Esophagus muscularis mucosa (tissue), 4 donors: ENCODE data around the gene PTPRU. TPM values are rescaled to one million over a fixed set of nuclear protein-coding genes. Genes with fewer than 3 reads are reported as not detected.

Source experiments
- DNase-seq: peaks from one replicate; pipeline ENCODE4 v3.0.0-alpha.2; 2017; ENCODE audit errors: extremely low spot score
- H3K27ac ChIP-seq, 4 donors: fragments of 200-600 bp; sonication (generic); replicated peaks in 1 of 4; 1 replicate in 3 of 4; 2 replicates in 1 of 4; pipeline ENCODE4 v1.5.1; 2016 to 2019; ENCODE audit warnings: mild to moderate bottlenecking in 1 of 4
- H3K27me3 ChIP-seq, 4 donors: fragments of 200-600 bp; sonication (generic); one replicate each; pipeline versions ENCODE4 v1.5.1 to v1.6.0; 2016 to 2019
- H3K36me3 ChIP-seq, 4 donors: fragments of 200-600 bp; sonication (generic); one replicate each; pipeline ENCODE4 v1.5.1; 2016 to 2019
- H3K4me1 ChIP-seq, 4 donors: fragments of 200-600 bp; sonication (generic); one replicate each; pipeline ENCODE4 v1.5.1; 2016 to 2019
- H3K4me3 ChIP-seq, 4 donors: fragments of 200-600 bp; sonication (generic); 1 replicate in 2 of 4; 2 replicates in 2 of 4; pipeline ENCODE4 v1.5.1; 2016 to 2019; ENCODE audit warnings: mild to moderate bottlenecking in 4 of 4, moderate library complexity in 1 of 4
- H3K9me3 ChIP-seq, 4 donors: fragments of 200-600 bp; sonication (generic); 1 replicate in 3 of 4; 2 replicates in 1 of 4; pipeline ENCODE4 v1.5.1; 2016 to 2019
- EP300 ChIP-seq: sonication (generic); formaldehyde crosslinking; IDR thresholded peaks from one replicate; pipeline ENCODE4 v1.6.1; 2017; ENCODE audit warnings: antibody characterized with exemption
- POLR2A ChIP-seq: fragments of 450-650 bp; IDR thresholded peaks from one replicate; pipeline ENCODE4 v1.6.1; 2017; ENCODE audit warnings: antibody characterized with exemption, moderate library complexity, mild to moderate bottlenecking, low read depth
- POLR2AphosphoS5 ChIP-seq, 2 donors: sonication (generic); formaldehyde crosslinking; IDR thresholded peaks; one replicate each; pipeline ENCODE4 v1.6.1; 2017; ENCODE audit warnings: antibody characterized with exemption in 2 of 2
- WGBS: methylation state at CpG from one replicate; pipeline ENCODE4 v1.1.5; 2018; 5-methylcytosine and 5-hydroxymethylcytosine counted together
- intact Hi-C: fragments of 100-400 bp; cut with DNase I; formaldehyde crosslinking; loops from one replicate; pipeline ENCODE4 v1.15.1; 2023
- total RNA-seq, 4 donors: library from RNA; depleted of rRNA; stranded (reverse); fragments of >200 nt; gene quantifications; one replicate each; pipeline versions ENCODE4 v1.1.0 to v1.2.1, GENCODE V29; 2016
- TF ChIP-seq, protein P1 (sequence below), 3 experiments: fragments of 200-600 bp in 2 of 3; fragments of 450-650 bp in 1 of 3; sonication (generic) in 2 of 3; IDR thresholded peaks; one replicate each; pipeline ENCODE4 v1.5.1; 2017 to 2019; ENCODE audit warnings: antibody characterized with exemption in 3 of 3, mild to moderate bottlenecking in 2 of 3, moderate library complexity in 1 of 3

The PTPRU gene
- 10 to 100 TPM; 19.5 to 32.7 (median 27.5) TPM for total RNA-seq

DNA sequence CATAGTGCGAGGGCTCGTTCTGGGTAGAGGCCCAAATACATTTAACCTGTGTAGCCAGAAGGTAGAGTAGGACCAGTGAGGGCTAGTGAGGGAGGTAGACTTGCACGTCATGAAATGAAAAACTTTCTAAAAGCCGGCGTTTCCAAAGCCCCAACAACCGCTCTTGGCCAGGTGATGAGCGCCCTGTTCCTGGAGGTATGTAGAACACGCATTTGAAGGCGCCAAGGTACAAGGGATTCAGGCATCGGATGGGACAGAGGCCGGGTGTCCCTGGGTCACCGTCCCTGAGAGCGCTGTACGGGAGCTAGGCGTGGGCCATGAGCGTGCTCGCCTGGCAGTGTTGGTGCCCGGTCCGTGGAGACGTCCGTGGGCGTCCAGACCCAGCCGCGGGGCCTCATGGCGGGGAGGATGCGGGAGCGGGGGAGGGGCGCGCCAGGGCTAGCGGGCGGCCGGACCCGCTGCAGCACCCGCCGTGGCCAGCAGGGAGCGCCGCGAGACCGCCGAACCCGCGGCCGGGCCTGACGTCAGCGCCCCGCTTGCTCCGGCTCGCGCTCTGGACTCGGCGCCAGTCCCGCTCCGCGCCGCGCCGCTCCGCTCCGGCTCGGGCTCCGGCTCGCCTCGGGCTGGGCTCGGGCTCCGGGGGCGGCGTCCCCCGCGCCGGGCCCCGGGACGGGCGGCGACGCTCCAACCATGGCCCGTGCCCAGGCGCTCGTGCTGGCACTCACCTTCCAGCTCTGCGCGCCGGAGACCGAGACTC is at the start of gene PTPRU:
Gene PTPRU, plus strand, starts transcription at position 568 of the 757 bp plus-strand sequence. Its CDS starts 123 bp downstream, at position 691.
- peak within 1 kb of the TSS; percentile 64 to 77 (median 74) for H3K27ac ChIP-seq
- no peak for TF ChIP-seq EP300
- TF ChIP-seq, protein P1, sequence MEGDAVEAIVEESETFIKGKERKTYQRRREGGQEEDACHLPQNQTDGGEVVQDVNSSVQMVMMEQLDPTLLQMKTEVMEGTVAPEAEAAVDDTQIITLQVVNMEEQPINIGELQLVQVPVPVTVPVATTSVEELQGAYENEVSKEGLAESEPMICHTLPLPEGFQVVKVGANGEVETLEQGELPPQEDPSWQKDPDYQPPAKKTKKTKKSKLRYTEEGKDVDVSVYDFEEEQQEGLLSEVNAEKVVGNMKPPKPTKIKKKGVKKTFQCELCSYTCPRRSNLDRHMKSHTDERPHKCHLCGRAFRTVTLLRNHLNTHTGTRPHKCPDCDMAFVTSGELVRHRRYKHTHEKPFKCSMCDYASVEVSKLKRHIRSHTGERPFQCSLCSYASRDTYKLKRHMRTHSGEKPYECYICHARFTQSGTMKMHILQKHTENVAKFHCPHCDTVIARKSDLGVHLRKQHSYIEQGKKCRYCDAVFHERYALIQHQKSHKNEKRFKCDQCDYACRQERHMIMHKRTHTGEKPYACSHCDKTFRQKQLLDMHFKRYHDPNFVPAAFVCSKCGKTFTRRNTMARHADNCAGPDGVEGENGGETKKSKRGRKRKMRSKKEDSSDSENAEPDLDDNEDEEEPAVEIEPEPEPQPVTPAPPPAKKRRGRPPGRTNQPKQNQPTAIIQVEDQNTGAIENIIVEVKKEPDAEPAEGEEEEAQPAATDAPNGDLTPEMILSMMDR (IDR thresholded peaks at IDR 0.05), result peak; percentile 88 to 97 (median 94)
- WGBS, result 38% methylated on average over 12 of the region's 82 CpGs
- no peaks in the 10 kb centered on the region for H3K9me3 ChIP-seq
- peak within 1 kb of the TSS; percentile 54 to 92 (median 70) for H3K4me3 ChIP-seq
- no peak for DNase-seq
- H3K4me1 ChIP-seq, result peaks cover 6 to 33% (median 30%) of the 10 kb centered on the region in 4 donors
- intact Hi-C loops, result loop anchor here (2.0 to 10.0 kb wide), 7 partner anchors 556 to 1549 kb away; no protein-coding TSS in a partner anchor
- no peaks in the 10 kb centered on the region for H3K36me3 ChIP-seq
- H3K27me3 ChIP-seq, result peaks cover 0 to 16% (median 0%) of the 10 kb centered on the region in 4 donors

- intact Hi-C loops, result loop anchor here (10.0 kb wide), 1 partner anchor 542 kb away; the partner anchor contains the start of genes RNU11 and TAF12
- Histone ChIP-seq H3K36me3 (no peaks in the 10 kb centered on the region), H3K27ac (no peak overlapping the region), H3K9me3 (no peaks in the 10 kb centered on the region), H3K27me3 (no peaks in the 10 kb centered on the region), H3K4me1 (peaks cover 5 to 8% (median 7%) of the 10 kb centered on the region in 4 donors), H3K4me3 (no peak overlapping the region)
- TF ChIP-seq POLR2AphosphoS5 (IDR thresholded peaks at IDR 0.05), result no peak
- no peak for TF ChIP-seq EP300
- TF ChIP-seq, protein P1 (IDR thresholded peaks at IDR 0.05), result no peak
- TF ChIP-seq POLR2A, result no peak
- DNase-seq, result no peak
- 77% methylated on average over 1 of the region's 1 CpG for WGBS
These were observed 49.6 kb upstream of the PTPRU start for GRCh38 chr1:29186707-29187106.

- no peaks in the 10 kb centered on the region for H3K9me3 ChIP-seq
- H3K27ac ChIP-seq, result no peak overlapping the region
- H3K4me1 ChIP-seq, result no peaks in the 10 kb centered on the region
- H3K36me3 ChIP-seq, result peaks cover 7 to 38% (median 32%) of the 10 kb centered on the region in 4 donors
- 89% methylated on average over 6 of the region's 6 CpGs for WGBS
- H3K4me3 ChIP-seq, result no peak overlapping the region
- intact Hi-C loops, result no loop called here
- TF ChIP-seq POLR2A (no peak), POLR2AphosphoS5 (IDR thresholded peaks at IDR 0.05) (no peak), EP300 (no peak)
- TF ChIP-seq, protein P1 (IDR thresholded peaks at IDR 0.05), result no peak
- no peak for DNase-seq
- no peaks in the 10 kb centered on the region for H3K27me3 ChIP-seq
These were observed 45.6 kb upstream of the PTPRU start for GRCh38 chr1:29190718-29191117.

- no peak for TF ChIP-seq EP300
- TF ChIP-seq, protein P1 (IDR thresholded peaks at IDR 0.05), result no peak
- no peak for DNase-seq
- WGBS, result 100% methylated on average over 4 of the region's 8 CpGs
- Histone ChIP-seq H3K4me1 (no peaks in the 10 kb centered on the region), H3K36me3 (peaks cover 7 to 70% (median 56%) of the 10 kb centered on the region in 4 donors), H3K9me3 (no peaks in the 10 kb centered on the region), H3K27ac (no peak overlapping the region), H3K4me3 (no peak overlapping the region), H3K27me3 (no peaks in the 10 kb centered on the region)
- intact Hi-C loops, result no loop called here
These were observed 42.4 kb upstream of the PTPRU start for GRCh38 chr1:29193879-29194455.
